ENCODE measurements around the gene ZPBP.

Gene ZPBP

GRCh38 chr7:50022991-50023390 lies 70.1 kb downstream of the ZPBP start:
- TF ChIP-seq TSHZ2 (CRISPR knock-in tag; IDR thresholded peaks at IDR 0.05) (no peak), BACH2 (CRISPR knock-in tag; IDR thresholded peaks at IDR 0.05; ENCODE audit: borderline replicate concordance) (no peak), ZNF565 (CRISPR knock-in tag; conservative IDR thresholded peaks at IDR 0.05; ENCODE audit: low read depth) (no peak), OSR1 (CRISPR knock-in tag; IDR thresholded peaks at IDR 0.05) (no peak)
- ATAC-seq: no peak

- no peak for TF ChIP-seq ZFP3 (CRISPR knock-in tag; IDR thresholded peaks at IDR 0.05)
- no peak for TF ChIP-seq TOX (CRISPR knock-in tag; IDR thresholded peaks at IDR 0.05; ENCODE audit: borderline replicate concordance)
- TF ChIP-seq SNAI2 (CRISPR knock-in tag; IDR thresholded peaks at IDR 0.05): no peak
- TF ChIP-seq PPARA (CRISPR knock-in tag; IDR thresholded peaks at IDR 0.05; ENCODE audit: borderline replicate concordance): no peak
- TF ChIP-seq ZFP30 (CRISPR knock-in tag; IDR thresholded peaks at IDR 0.05): no peak
- no peak for TF ChIP-seq CSDC2 (CRISPR knock-in tag; IDR thresholded peaks at IDR 0.05)
- TF ChIP-seq ZNF70 (CRISPR knock-in tag; IDR thresholded peaks at IDR 0.05): no peak
- no peak for TF ChIP-seq ESRRG (CRISPR knock-in tag; IDR thresholded peaks at IDR 0.05)
- TF ChIP-seq CSRNP3 (CRISPR knock-in tag; IDR thresholded peaks at IDR 0.05): no peak
- no peak for TF ChIP-seq CREB5 (CRISPR knock-in tag; IDR thresholded peaks at IDR 0.05; ENCODE audit: low read depth)
- TF ChIP-seq ISL1 (CRISPR knock-in tag; IDR thresholded peaks at IDR 0.05): no peak
- TF ChIP-seq GLIS3 (CRISPR knock-in tag; IDR thresholded peaks at IDR 0.05): no peak
- TF ChIP-seq ZNF8 (CRISPR knock-in tag; IDR thresholded peaks at IDR 0.05): no peak
- no peak for TF ChIP-seq ARNTL (CRISPR knock-in tag; IDR thresholded peaks at IDR 0.05; ENCODE audit: borderline replicate concordance, low read depth)
These were observed 70.6 kb downstream of the ZPBP start for GRCh38 chr7:50022451-50022850.

DNA sequence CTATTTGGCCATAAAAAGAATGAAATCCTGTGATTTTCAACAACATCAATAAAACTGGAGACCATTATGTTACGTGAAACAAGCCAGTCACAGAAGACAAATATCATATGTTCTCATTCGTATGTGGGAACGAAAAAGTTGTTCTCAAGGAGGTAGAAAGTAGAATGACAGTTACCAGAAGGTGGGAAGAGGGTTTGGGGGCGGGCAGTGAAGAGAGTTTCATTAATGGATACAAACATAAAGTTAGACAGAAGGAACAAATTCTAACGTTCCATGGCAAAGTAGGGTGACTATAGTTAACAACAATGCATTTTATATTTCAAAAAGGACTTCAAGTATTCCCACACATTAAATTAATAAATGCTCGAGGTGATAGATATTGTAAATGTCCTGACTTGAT lies 97.4 kb downstream of the ZPBP start:
- ATAC-seq: no peak
- no peak for TF ChIP-seq ZNF565 (CRISPR knock-in tag; conservative IDR thresholded peaks at IDR 0.05; ENCODE audit: low read depth)
- TF ChIP-seq SNAI2 (CRISPR knock-in tag; IDR thresholded peaks at IDR 0.05): no peak
- no peak for TF ChIP-seq CSRNP3 (CRISPR knock-in tag; IDR thresholded peaks at IDR 0.05)
- TF ChIP-seq ISL1 (CRISPR knock-in tag; IDR thresholded peaks at IDR 0.05): no peak
- TF ChIP-seq CSDC2 (CRISPR knock-in tag; IDR thresholded peaks at IDR 0.05): no peak
- TF ChIP-seq ZNF8 (CRISPR knock-in tag; IDR thresholded peaks at IDR 0.05): no peak

More at GRCh38 chr7:50022451-50022850, 70.6 kb downstream of the ZPBP start:
- ATAC-seq: no peak

DNA sequence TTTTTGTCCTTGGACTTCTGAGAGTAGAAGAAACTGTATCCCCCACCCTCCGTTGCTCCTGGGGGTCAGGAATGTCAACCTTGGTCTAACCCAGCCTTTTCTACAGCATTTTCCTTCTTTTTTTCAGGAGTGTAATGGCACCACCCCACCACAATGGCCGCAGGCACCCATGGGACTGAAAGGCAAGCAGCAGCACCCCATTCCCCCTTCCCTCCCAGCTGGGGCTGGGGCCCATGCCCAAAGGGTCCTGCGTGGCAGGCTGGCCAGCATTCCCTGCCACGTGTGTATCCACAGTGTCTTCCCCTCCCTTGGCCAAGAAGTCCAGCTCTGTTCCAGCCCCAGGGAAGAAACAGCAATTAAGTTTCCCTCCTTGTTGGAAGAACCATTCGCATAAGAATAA lies 106.9 kb downstream of the ZPBP start:
- TF ChIP-seq ESRRG (CRISPR knock-in tag; IDR thresholded peaks at IDR 0.05) (no peak), RARB (CRISPR knock-in tag; IDR thresholded peaks at IDR 0.05) (no peak), OSR1 (CRISPR knock-in tag; IDR thresholded peaks at IDR 0.05) (no peak), PPARA (CRISPR knock-in tag; IDR thresholded peaks at IDR 0.05; ENCODE audit: borderline replicate concordance) (no peak), CREB5 (CRISPR knock-in tag; IDR thresholded peaks at IDR 0.05; ENCODE audit: low read depth) (no peak), ISL1 (CRISPR knock-in tag; IDR thresholded peaks at IDR 0.05) (no peak), SNAI2 (CRISPR knock-in tag; IDR thresholded peaks at IDR 0.05) (no peak), CSRNP3 (CRISPR knock-in tag; IDR thresholded peaks at IDR 0.05) (no peak), ZFP3 (CRISPR knock-in tag; IDR thresholded peaks at IDR 0.05) (no peak), ZFP30 (CRISPR knock-in tag; IDR thresholded peaks at IDR 0.05) (no peak), GLIS3 (CRISPR knock-in tag; IDR thresholded peaks at IDR 0.05) (no peak)
- TF ChIP-seq, protein P1, sequence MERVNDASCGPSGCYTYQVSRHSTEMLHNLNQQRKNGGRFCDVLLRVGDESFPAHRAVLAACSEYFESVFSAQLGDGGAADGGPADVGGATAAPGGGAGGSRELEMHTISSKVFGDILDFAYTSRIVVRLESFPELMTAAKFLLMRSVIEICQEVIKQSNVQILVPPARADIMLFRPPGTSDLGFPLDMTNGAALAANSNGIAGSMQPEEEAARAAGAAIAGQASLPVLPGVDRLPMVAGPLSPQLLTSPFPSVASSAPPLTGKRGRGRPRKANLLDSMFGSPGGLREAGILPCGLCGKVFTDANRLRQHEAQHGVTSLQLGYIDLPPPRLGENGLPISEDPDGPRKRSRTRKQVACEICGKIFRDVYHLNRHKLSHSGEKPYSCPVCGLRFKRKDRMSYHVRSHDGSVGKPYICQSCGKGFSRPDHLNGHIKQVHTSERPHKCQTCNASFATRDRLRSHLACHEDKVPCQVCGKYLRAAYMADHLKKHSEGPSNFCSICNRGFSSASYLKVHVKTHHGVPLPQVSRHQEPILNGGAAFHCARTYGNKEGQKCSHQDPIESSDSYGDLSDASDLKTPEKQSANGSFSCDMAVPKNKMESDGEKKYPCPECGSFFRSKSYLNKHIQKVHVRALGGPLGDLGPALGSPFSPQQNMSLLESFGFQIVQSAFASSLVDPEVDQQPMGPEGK (CRISPR knock-in tag; IDR thresholded peaks at IDR 0.05; ENCODE audit: borderline replicate concordance): no peak
- TF ChIP-seq, protein P2, sequence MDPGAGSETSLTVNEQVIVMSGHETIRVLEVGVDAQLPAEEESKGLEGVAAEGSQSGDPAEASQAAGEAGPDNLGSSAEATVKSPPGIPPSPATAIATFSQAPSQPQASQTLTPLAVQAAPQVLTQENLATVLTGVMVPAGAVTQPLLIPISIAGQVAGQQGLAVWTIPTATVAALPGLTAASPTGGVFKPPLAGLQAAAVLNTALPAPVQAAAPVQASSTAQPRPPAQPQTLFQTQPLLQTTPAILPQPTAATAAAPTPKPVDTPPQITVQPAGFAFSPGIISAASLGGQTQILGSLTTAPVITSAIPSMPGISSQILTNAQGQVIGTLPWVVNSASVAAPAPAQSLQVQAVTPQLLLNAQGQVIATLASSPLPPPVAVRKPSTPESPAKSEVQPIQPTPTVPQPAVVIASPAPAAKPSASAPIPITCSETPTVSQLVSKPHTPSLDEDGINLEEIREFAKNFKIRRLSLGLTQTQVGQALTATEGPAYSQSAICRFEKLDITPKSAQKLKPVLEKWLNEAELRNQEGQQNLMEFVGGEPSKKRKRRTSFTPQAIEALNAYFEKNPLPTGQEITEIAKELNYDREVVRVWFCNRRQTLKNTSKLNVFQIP (CRISPR knock-in tag; IDR thresholded peaks at IDR 0.05; ENCODE audit: borderline replicate concordance, low read depth): no peak
- no peak for ATAC-seq
